Fibroblast of lung (primary cell): Measurements from ENCODE around the gene DMAC1. TPM values are rescaled to one million over a fixed set of nuclear protein-coding genes. Genes with fewer than 3 reads are reported as not detected.

Source experiments
- DNase-seq, 2 donors: peaks; one replicate each; pipeline versions ENCODE4 v3.0.0 to v3.0.0-alpha.2; 2010; ENCODE audit warnings: low read depth in 2 of 2
- H2AFZ ChIP-seq: 2 replicates; pipeline ENCODE4 v1.5.1; 2012; ENCODE audit warnings: low read length, control low read depth, inconsistent platforms
- H3K27ac ChIP-seq: 2 replicates; pipeline ENCODE4 v1.5.1; 2011; ENCODE audit warnings: low read length, control low read depth; ENCODE audit not compliant: insufficient read depth
- H3K27me3 ChIP-seq: 2 replicates; pipeline ENCODE4 v1.5.1; 2011; ENCODE audit warnings: mild to moderate bottlenecking, low read length; ENCODE audit not compliant: control insufficient read depth, insufficient read depth
- H3K36me3 ChIP-seq: 2 replicates; pipeline ENCODE4 v1.5.1; 2011; ENCODE audit warnings: low read length; ENCODE audit not compliant: control insufficient read depth, insufficient read depth
- H3K4me1 ChIP-seq: 2 replicates; pipeline ENCODE4 v1.5.1; 2011; ENCODE audit warnings: low read length; ENCODE audit not compliant: control insufficient read depth, insufficient read depth; ENCODE audit errors: extremely low read depth
- H3K4me2 ChIP-seq: 2 replicates; pipeline ENCODE4 v1.5.1; 2011; ENCODE audit warnings: low read length, control low read depth; ENCODE audit not compliant: insufficient read depth; ENCODE audit errors: extremely low read depth
- H3K4me3 ChIP-seq, 4 experiments: fragments of 200-600 bp in 1 of 4; sonication (generic) in 1 of 4; replicated peaks in 1 of 4; 2 replicates each; pipeline ENCODE4 v1.5.1; 2011 to 2016; ENCODE audit warnings: low read length in 4 of 4, low read depth in 3 of 4, mild to moderate bottlenecking in 3 of 4, control low read depth in 2 of 4, inconsistent platforms in 1 of 4, mixed read lengths in 1 of 4; ENCODE audit not compliant: insufficient read depth in 1 of 4; ENCODE audit errors: control extremely low read depth in 1 of 4
- H3K79me2 ChIP-seq: 2 replicates; pipeline ENCODE4 v1.5.1; 2012; ENCODE audit warnings: mild to moderate bottlenecking, low read length, inconsistent platforms; ENCODE audit not compliant: control insufficient read depth, insufficient read depth
- H3K9ac ChIP-seq: 2 replicates; pipeline ENCODE4 v1.5.1; 2011; ENCODE audit warnings: mild to moderate bottlenecking, low read length, control low read depth; ENCODE audit not compliant: insufficient read depth
- H3K9me3 ChIP-seq: 2 replicates; pipeline ENCODE4 v1.5.1; 2012; ENCODE audit warnings: low read depth, low read length; ENCODE audit not compliant: control insufficient read depth, insufficient read depth
- H4K20me1 ChIP-seq: 2 replicates; pipeline ENCODE4 v1.5.1; 2011; ENCODE audit warnings: low read length; ENCODE audit not compliant: control insufficient read depth, insufficient read depth; ENCODE audit errors: extremely low read depth
- EZH2 ChIP-seq: IDR thresholded peaks from 2 replicates; pipeline ENCODE4 v1.5.1; 2012; ENCODE audit warnings: low read length, control low read depth, mild to moderate bottlenecking; ENCODE audit errors: missing control alignments
- polyA plus RNA-seq, 2 donors: library from polyadenylated mRNA; depleted of rRNA in 1 of 2; stranded (reverse) in 1 of 2; unstranded in 1 of 2; fragments of >200 nt; gene quantifications; 2 replicates each; pipeline ENCODE4 v1.2.1, GENCODE V29; 2011 to 2012; ENCODE audit warnings: missing spikeins in 1 of 2
- total RNA-seq: library from RNA; depleted of rRNA; stranded (reverse); fragments of >200 nt; gene quantifications from 2 replicates; pipeline ENCODE4 v1.2.1, GENCODE V29; 2014
- TF ChIP-seq, protein P1 (sequence below), 2 donors: IDR thresholded peaks in 1 of 2; conservative IDR thresholded peaks in 1 of 2; 1 replicate in 1 of 2; 2 replicates in 1 of 2; pipeline ENCODE4 v1.5.1; 2011 to 2012; ENCODE audit warnings: low read length in 2 of 2, control low read depth in 1 of 2, inconsistent platforms in 1 of 2, low read depth in 1 of 2, mild to moderate bottlenecking in 1 of 2

Gene DMAC1
- total and polyA plus RNA-seq, 2 donors (not counting 1 experiment from before 2014, with no cell fraction given): 8.1 to 12.6 TPM

DNA sequence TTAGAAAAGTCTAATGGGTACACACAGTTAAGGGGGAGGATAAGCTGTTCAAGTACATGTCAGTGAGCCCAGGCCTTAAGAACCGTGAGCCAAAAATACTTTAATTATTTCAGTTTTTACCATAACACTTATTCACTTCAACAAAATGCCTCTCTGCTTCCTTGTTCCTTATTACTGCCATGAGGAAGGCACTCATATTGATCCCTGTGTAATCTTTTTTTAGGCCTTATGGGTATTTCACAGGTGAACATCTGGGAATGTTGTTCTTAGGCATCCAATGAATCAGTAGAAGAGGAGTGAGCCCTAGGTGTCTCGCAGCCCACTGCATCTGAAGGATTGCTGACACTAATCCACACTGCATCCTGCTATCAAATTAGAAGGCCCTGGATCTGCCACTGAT, 13.5 kb upstream of the DMAC1 start:
- Histone ChIP-seq H3K27ac (no peak overlapping the region), H3K9ac (no peak overlapping the region), H4K20me1 (no peaks in the 10 kb centered on the region), H3K4me2 (no peak overlapping the region), H3K36me3 (no peaks in the 10 kb centered on the region), H3K4me3 (no peak overlapping the region), H3K27me3 (no peaks in the 10 kb centered on the region), H3K79me2 (no peaks in the 10 kb centered on the region), H3K4me1 (no peaks in the 10 kb centered on the region), H2AFZ (no peak overlapping the region), H3K9me3 (no peaks in the 10 kb centered on the region)
- TF ChIP-seq, protein P1, sequence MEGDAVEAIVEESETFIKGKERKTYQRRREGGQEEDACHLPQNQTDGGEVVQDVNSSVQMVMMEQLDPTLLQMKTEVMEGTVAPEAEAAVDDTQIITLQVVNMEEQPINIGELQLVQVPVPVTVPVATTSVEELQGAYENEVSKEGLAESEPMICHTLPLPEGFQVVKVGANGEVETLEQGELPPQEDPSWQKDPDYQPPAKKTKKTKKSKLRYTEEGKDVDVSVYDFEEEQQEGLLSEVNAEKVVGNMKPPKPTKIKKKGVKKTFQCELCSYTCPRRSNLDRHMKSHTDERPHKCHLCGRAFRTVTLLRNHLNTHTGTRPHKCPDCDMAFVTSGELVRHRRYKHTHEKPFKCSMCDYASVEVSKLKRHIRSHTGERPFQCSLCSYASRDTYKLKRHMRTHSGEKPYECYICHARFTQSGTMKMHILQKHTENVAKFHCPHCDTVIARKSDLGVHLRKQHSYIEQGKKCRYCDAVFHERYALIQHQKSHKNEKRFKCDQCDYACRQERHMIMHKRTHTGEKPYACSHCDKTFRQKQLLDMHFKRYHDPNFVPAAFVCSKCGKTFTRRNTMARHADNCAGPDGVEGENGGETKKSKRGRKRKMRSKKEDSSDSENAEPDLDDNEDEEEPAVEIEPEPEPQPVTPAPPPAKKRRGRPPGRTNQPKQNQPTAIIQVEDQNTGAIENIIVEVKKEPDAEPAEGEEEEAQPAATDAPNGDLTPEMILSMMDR (conservative IDR thresholded peaks at IDR 0.05 in 1 of 2, IDR thresholded peaks at IDR 0.05 in 1 of 2; ENCODE audit: low read depth in 1 of 2, low read length in 2 of 2): no peak
- no peak for TF ChIP-seq EZH2
- no peak for DNase-seq

DNA sequence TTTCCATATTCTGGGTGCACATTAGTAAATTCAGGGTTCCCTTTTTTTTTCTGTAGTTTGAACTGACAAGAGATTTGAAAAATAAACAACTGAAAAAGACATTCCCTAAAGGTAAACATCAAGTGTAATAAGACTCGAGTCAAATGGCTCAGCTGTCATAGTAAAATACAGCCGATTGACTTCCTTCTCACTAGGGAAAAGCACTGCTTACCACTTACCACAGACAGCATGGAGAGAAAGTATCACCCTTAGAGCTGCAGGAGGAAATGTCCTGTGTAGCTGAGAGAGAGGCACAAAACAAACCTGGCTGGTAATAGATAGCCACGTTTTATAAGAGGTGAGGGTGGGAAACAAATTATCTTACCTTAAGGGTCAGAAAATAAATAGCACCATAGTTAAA, 12.1 kb upstream of the DMAC1 start:
- H3K27ac ChIP-seq: no peak overlapping the region
- H3K4me2 ChIP-seq: no peak overlapping the region
- no peaks in the 10 kb centered on the region for H3K4me1 ChIP-seq
- no peak overlapping the region for H3K4me3 ChIP-seq
- no peaks in the 10 kb centered on the region for H3K9me3 ChIP-seq
- TF ChIP-seq, protein P1 (conservative IDR thresholded peaks at IDR 0.05 in 1 of 2, IDR thresholded peaks at IDR 0.05 in 1 of 2; ENCODE audit: low read depth in 1 of 2, low read length in 2 of 2): no peak
- TF ChIP-seq EZH2: no peak
- no peak overlapping the region for H3K9ac ChIP-seq
- DNase-seq: no peak
- H4K20me1 ChIP-seq: no peaks in the 10 kb centered on the region
- no peak overlapping the region for H2AFZ ChIP-seq
- H3K36me3 ChIP-seq: no peaks in the 10 kb centered on the region
- no peaks in the 10 kb centered on the region for H3K79me2 ChIP-seq
- H3K27me3 ChIP-seq: no peaks in the 10 kb centered on the region

DNA sequence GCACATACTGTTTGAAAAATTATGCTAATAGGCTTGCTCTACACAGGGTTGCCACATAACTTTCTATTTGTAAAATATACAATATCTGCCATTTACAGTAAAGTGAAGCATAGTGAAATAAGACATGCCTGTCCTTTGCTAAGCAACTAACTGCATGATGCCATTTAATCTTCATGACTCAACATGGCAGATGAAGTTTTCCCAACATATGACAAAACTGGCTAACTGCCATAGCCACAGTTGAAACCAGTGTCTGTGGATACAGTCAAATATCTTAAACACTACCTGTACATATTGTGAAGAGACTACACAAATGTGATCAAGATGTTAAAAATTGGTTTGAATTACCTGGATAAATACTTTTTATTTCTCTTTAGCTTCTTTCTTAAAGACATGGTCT, 3.1 kb upstream of the DMAC1 start:
- H3K27ac ChIP-seq: no peak overlapping the region
- H3K9me3 ChIP-seq: no peaks in the 10 kb centered on the region
- no peak for TF ChIP-seq EZH2
- H3K4me3 ChIP-seq: no peak overlapping the region
- H3K36me3 ChIP-seq: no peaks in the 10 kb centered on the region
- no peak overlapping the region for H3K4me2 ChIP-seq
- H2AFZ ChIP-seq: no peak overlapping the region
- H3K9ac ChIP-seq: no peak overlapping the region
- no peaks in the 10 kb centered on the region for H4K20me1 ChIP-seq
- no peaks in the 10 kb centered on the region for H3K4me1 ChIP-seq
- H3K79me2 ChIP-seq: peaks cover 7% of the 10 kb centered on the region
- DNase-seq: peak; percentile 4 to 17
- H3K27me3 ChIP-seq: no peaks in the 10 kb centered on the region
